IMR-90 (cell line): ENCODE results near the gene RPTOR. TPM values are rescaled to one million over a fixed set of nuclear protein-coding genes. Genes with fewer than 3 reads are reported as not detected.

Experiments used
- ATAC-seq: fragments of 200-7000 bp; cut with Tn5 transposase; 2 replicates; pipeline ENCODE4 v1.9.1; 2020; ENCODE audit warnings: low read depth, mild to moderate bottlenecking, moderate library complexity
- BruUV-seq: library from RNA; stranded (reverse); fragments of 400-500 nt; replicated peaks from 2 replicates; lab custom pipeline; 2021; lab: Mats Ljungman, UMichigan
- CTCF ChIA-PET: fragments of 300-600 bp; formaldehyde crosslinking; extraction: SDS; loops from one replicate; lab custom pipeline; 2021; ENCODE audit warnings: antibody characterized with exemption; lab: Yijun Ruan, JAX
- POLR2A ChIA-PET: fragments of 300-600 bp; sonication (Branson Sonifier 250); formaldehyde crosslinking; loops from one replicate; lab custom pipeline; 2022; ENCODE audit warnings: antibody characterized with exemption; ENCODE audit not compliant: unreplicated experiment; lab: Charles Lee
- DNase-seq: peaks from one replicate; pipeline ENCODE4 v3.0.0; 2013
- H2AFZ ChIP-seq: replicated peaks from 2 replicates; pipeline ENCODE3; 2013; ENCODE audit warnings: low read length, mild to moderate bottlenecking; ENCODE audit not compliant: poor library complexity
- H2AK5ac ChIP-seq: 2 replicates; pipeline ENCODE4 v1.6.1; 2013; ENCODE audit warnings: low read depth, low read length, inconsistent platforms
- H2AK9ac ChIP-seq: replicated peaks from 2 replicates; pipeline ENCODE3; 2013; ENCODE audit warnings: mild to moderate bottlenecking, low read depth, low read length, moderate library complexity; ENCODE audit not compliant: poor library complexity
- H2BK120ac ChIP-seq: 2 replicates; pipeline ENCODE4 v1.6.1; 2013; ENCODE audit warnings: low read depth, low read length, inconsistent platforms
- H2BK15ac ChIP-seq: 3 replicates; pipeline ENCODE4 v1.6.1; 2013; ENCODE audit warnings: low read depth, low read length, inconsistent platforms
- H2BK20ac ChIP-seq: 2 replicates; pipeline ENCODE4 v1.6.1; 2013; ENCODE audit warnings: low read depth, mild to moderate bottlenecking, inconsistent platforms, low read length, moderate library complexity
- H2BK5ac ChIP-seq: 2 replicates; pipeline ENCODE4 v1.6.1; 2013; ENCODE audit warnings: mild to moderate bottlenecking, low read depth, low read length, inconsistent platforms; ENCODE audit not compliant: poor library complexity, severe bottlenecking
- H3K14ac ChIP-seq: replicated peaks from 2 replicates; pipeline ENCODE4 v1.6.1; 2013; ENCODE audit warnings: low read depth, low read length, inconsistent platforms
- H3K18ac ChIP-seq: 2 replicates; pipeline ENCODE4 v1.6.1; 2013; ENCODE audit warnings: low read depth, low read length, control low read depth
- H3K23ac ChIP-seq: 2 replicates; pipeline ENCODE4 v1.6.1; 2013; ENCODE audit warnings: low read depth, low read length, inconsistent platforms
- H3K27ac ChIP-seq: 2 replicates; pipeline ENCODE4 v1.5.1; 2013; ENCODE audit warnings: mild to moderate bottlenecking, control low read depth, low read length; ENCODE audit not compliant: insufficient read depth
- H3K27me3 ChIP-seq: 2 replicates; pipeline ENCODE4 v1.6.1; 2013; ENCODE audit warnings: low read length; ENCODE audit not compliant: control insufficient read depth, insufficient read depth
- H3K36me3 ChIP-seq: 2 replicates; pipeline ENCODE4 v1.6.1; 2013; ENCODE audit warnings: low read length, mixed read lengths; ENCODE audit not compliant: control insufficient read depth, insufficient read depth
- H3K4ac ChIP-seq: 2 replicates; pipeline ENCODE4 v1.6.1; 2013; ENCODE audit warnings: low read depth, low read length, inconsistent platforms
- H3K4me1 ChIP-seq: 2 replicates; pipeline ENCODE4 v1.6.1; 2013; ENCODE audit warnings: low read length, mixed read lengths; ENCODE audit not compliant: control insufficient read depth, insufficient read depth
- H3K4me2 ChIP-seq: 2 replicates; pipeline ENCODE4 v1.6.1; 2013; ENCODE audit warnings: low read depth, mild to moderate bottlenecking, control low read depth, low read length, moderate library complexity
- H3K4me3 ChIP-seq: 2 replicates; pipeline ENCODE4 v1.5.1; 2013; ENCODE audit warnings: low read depth, mild to moderate bottlenecking, control low read depth, low read length, moderate library complexity; ENCODE audit not compliant: insufficient read depth
- H3K56ac ChIP-seq: 2 replicates; pipeline ENCODE4 v1.6.1; 2013; ENCODE audit warnings: low read length, inconsistent platforms; ENCODE audit not compliant: insufficient read depth; ENCODE audit errors: extremely low read depth
- H3K79me1 ChIP-seq, 2 experiments: 2 replicates each; pipeline ENCODE4 v1.6.1; 2013; ENCODE audit warnings: low read length in 2 of 2, inconsistent platforms in 1 of 2, low read depth in 1 of 2
- H3K9ac ChIP-seq: 2 replicates; pipeline ENCODE4 v1.6.1; 2013; ENCODE audit warnings: low read depth, low read length, control low read depth
- H3K9me1 ChIP-seq: 2 replicates; pipeline ENCODE4 v1.6.1; 2013; ENCODE audit warnings: low read length, inconsistent platforms; ENCODE audit not compliant: insufficient read depth
- H3K9me3 ChIP-seq: 2 replicates; pipeline ENCODE4 v1.6.1; 2013; ENCODE audit warnings: low read length; ENCODE audit not compliant: control insufficient read depth, insufficient read depth
- H4K20me1 ChIP-seq: 2 replicates; pipeline ENCODE4 v1.6.1; 2013; ENCODE audit warnings: low read length, inconsistent platforms; ENCODE audit not compliant: insufficient read depth
- H4K5ac ChIP-seq: 2 replicates; pipeline ENCODE4 v1.6.1; 2013; ENCODE audit warnings: mild to moderate bottlenecking, low read depth, low read length, control low read depth
- H4K8ac ChIP-seq, 2 experiments: 2 replicates each; pipeline ENCODE4 v1.6.1; 2013; ENCODE audit warnings: low read depth in 2 of 2, low read length in 2 of 2, control low read depth in 1 of 2, inconsistent platforms in 1 of 2
- H4K91ac ChIP-seq: 2 replicates; pipeline ENCODE4 v1.6.1; 2013; ENCODE audit warnings: low read depth, low read length, inconsistent platforms; ENCODE audit not compliant: insufficient read depth
- BHLHE40 ChIP-seq: fragments of 150-350 bp; IDR thresholded peaks from 2 replicates; pipeline ENCODE4 v1.6.1; 2016; ENCODE audit warnings: mild to moderate bottlenecking, low read depth, low read length
- CHD1 ChIP-seq: IDR thresholded peaks from 2 replicates; pipeline ENCODE4 v1.6.1; 2012; ENCODE audit warnings: low read depth, low read length, improper control_type of control experiment
- CTCF ChIP-seq: conservative IDR thresholded peaks from 2 replicates; pipeline ENCODE4 v1.5.1; 2012; ENCODE audit warnings: mild to moderate bottlenecking, low read depth, low read length, improper control_type of control experiment
- ELK1 ChIP-seq: fragments of 150-350 bp; IDR thresholded peaks from 2 replicates; pipeline ENCODE4 v1.6.1; 2016; ENCODE audit warnings: low read depth, mild to moderate bottlenecking, low read length, moderate library complexity, borderline replicate concordance
- MAFK ChIP-seq: IDR thresholded peaks from 2 replicates; pipeline ENCODE4 v1.6.1; 2012; ENCODE audit warnings: low read depth, low read length, improper control_type of control experiment
- MAZ ChIP-seq: IDR thresholded peaks from 2 replicates; pipeline ENCODE4 v1.6.1; 2012; ENCODE audit warnings: low read depth, mild to moderate bottlenecking, low read length, improper control_type of control experiment, moderate library complexity, borderline replicate concordance
- MXI1 ChIP-seq: IDR thresholded peaks from 2 replicates; pipeline ENCODE4 v1.6.1; 2012; ENCODE audit warnings: low read depth, mild to moderate bottlenecking, low read length, moderate library complexity, borderline replicate concordance
- POLR2A ChIP-seq: IDR thresholded peaks from 2 replicates; pipeline ENCODE4 v1.6.1; 2012; ENCODE audit warnings: mild to moderate bottlenecking, low read depth, low read length
- RAD21 ChIP-seq: IDR thresholded peaks from 2 replicates; pipeline ENCODE4 v1.6.1; 2012; ENCODE audit warnings: low read length, improper control_type of control experiment
- RCOR1 ChIP-seq: IDR thresholded peaks from 2 replicates; pipeline ENCODE4 v1.6.1; 2012; ENCODE audit warnings: mild to moderate bottlenecking, low read length, improper control_type of control experiment; ENCODE audit not compliant: insufficient replicate concordance
- RFX5 ChIP-seq: IDR thresholded peaks from 2 replicates; pipeline ENCODE4 v1.8.0; 2012; ENCODE audit warnings: low read depth, mild to moderate bottlenecking, low read length, moderate library complexity
- SMC3 ChIP-seq: fragments of 150-350 bp; IDR thresholded peaks from 2 replicates; pipeline ENCODE4 v1.6.1; 2016; ENCODE audit warnings: low read depth, mild to moderate bottlenecking, antibody characterized with exemption, low read length, moderate library complexity
- USF2 ChIP-seq: fragments of 150-350 bp; IDR thresholded peaks from 2 replicates; pipeline ENCODE4 v1.6.1; 2017; ENCODE audit warnings: mild to moderate bottlenecking, antibody characterized with exemption, low read length, low read depth
- WGBS, 2 experiments: methylation state at CpG; one replicate each; pipeline versions ENCODE4 v1.1.5 to v1.1.7; 2013; ENCODE audit warnings: missing lambda C conversion rate in 2 of 2; ENCODE audit not compliant: insufficient read length in 1 of 2; ENCODE audit errors: extremely low coverage in 2 of 2; 5-methylcytosine and 5-hydroxymethylcytosine counted together
- dilution Hi-C: fragments of 300-500 bp; cut with HindIII; formaldehyde crosslinking; loops from one replicate; pipeline ENCODE4 v1.14.3; 2018; ENCODE audit warnings: low sequenced_read_pairs; ENCODE audit not compliant: unreplicated experiment
- in situ Hi-C: fragments of 300-500 bp; cut with MboI; formaldehyde crosslinking; loops from 3 replicates; pipeline ENCODE4 v1.14.3; 2019; ENCODE audit warnings: low sequenced_read_pairs, inconsistent platforms, mixed read lengths
- intact Hi-C: fragments of 100-400 bp; cut with micrococcal nuclease; formaldehyde crosslinking; loops from 2 replicates; pipeline ENCODE4 v1.10.0; 2022
- polyA plus RNA-seq, 3 experiments: library from polyadenylated mRNA; depleted of rRNA; stranded (reverse); fragments of >200 nt; gene quantifications; 2 replicates each; pipeline ENCODE4 v1.2.3, GENCODE V29; 2012; ENCODE audit warnings: low replicate concordance in 1 of 3
- total RNA-seq: library from RNA; depleted of rRNA; stranded (reverse); fragments of >200 nt; gene quantifications from 2 replicates; pipeline ENCODE4 v1.2.3, GENCODE V29; 2012

Gene RPTOR
- total and polyA plus RNA-seq, 2 of the 4 experiments (the other 2 are of a cell fraction): 10.8 to 14.7 TPM

- no peak overlapping the region for H3K4ac ChIP-seq
- H3K18ac ChIP-seq: no peak overlapping the region
- peaks cover 10% of the 10 kb centered on the region; the same call in 1 of the 2 replicates for H3K36me3 ChIP-seq
- no peak overlapping the region for H2BK5ac ChIP-seq
- TF ChIP-seq MAZ (no peak), RFX5 (no peak), SMC3 (no peak), RCOR1 (no peak), ELK1 (no peak), POLR2A (no peak), USF2 (no peak), BHLHE40 (no peak), CHD1 (no peak), RAD21 (no peak), MXI1 (no peak), CTCF (no peak), MAFK (no peak)
- H2AK5ac ChIP-seq: no peak overlapping the region
- no peak overlapping the region for H3K4me3 ChIP-seq
- BruUV-seq: no TSS peak
- no peak overlapping the region for H4K8ac ChIP-seq
- H4K20me1 ChIP-seq: no peaks in the 10 kb centered on the region
- ChIA-PET CTCF (no interaction called here), POLR2A (no interaction called here)
- no peak overlapping the region for H3K4me2 ChIP-seq
- no peak overlapping the region for H3K56ac ChIP-seq
- H4K91ac ChIP-seq: no peak overlapping the region
- no peak overlapping the region for H2BK15ac ChIP-seq
- 0 out of 2 replicates have a peak, but pooled peaks cover 10% of the 10 kb centered on the region for H3K9me1 ChIP-seq
- ATAC-seq (no peak), DNase-seq (no peak)
- no peak overlapping the region for H3K23ac ChIP-seq
- no peak overlapping the region for H2AK9ac ChIP-seq
- H2AFZ ChIP-seq: no peak overlapping the region
- no peak overlapping the region for H4K5ac ChIP-seq
- no peak overlapping the region for H3K27ac ChIP-seq
- 91% methylated on average over 15 of the region's 29 CpGs; no CpG with 5 or more reads in 1 of the 2 experiments for WGBS, 2 experiments
- intact Hi-C loops: no loop called here
- dilution Hi-C loops: no loop called here
- peaks cover 13% of the 10 kb centered on the region for H3K4me1 ChIP-seq
- H3K9me3 ChIP-seq: no peaks in the 10 kb centered on the region
- 0 out of 4 replicates have a peak, but pooled peaks cover 0 to 2% of the 10 kb centered on the region in 2 experiments for H3K79me1 ChIP-seq
- H3K14ac ChIP-seq: no peak overlapping the region
- no peaks in the 10 kb centered on the region for H3K27me3 ChIP-seq
- H2BK20ac ChIP-seq: no peak overlapping the region
- H3K9ac ChIP-seq: no peak overlapping the region
- no peak overlapping the region for H2BK120ac ChIP-seq
- in situ Hi-C loops: no loop called here
Measured at GRCh38 chr17:80956321-80957190, 411.9 kb downstream of the RPTOR start.
